HG03159 (cell line): ENCODE results near the gene SLC22A31.
"Not testable (repeated sequence)": the region's sequence is repeated elsewhere in the genome, so short reads cannot be mapped to it uniquely, and the experiment has no call there.

Source experiments
- ATAC-seq: cut with Tn5 transposase; IDR thresholded peaks from one replicate; pipeline ENCODE4 v1.9.1; 2021; ENCODE audit warnings: mild to moderate bottlenecking, moderate library complexity; ENCODE audit not compliant: unreplicated experiment

SLC22A31 gene

GRCh38 chr16:89167425-89167941, 32.9 kb downstream of the SLC22A31 start:
- ATAC-seq = no peak

- ATAC-seq = no peak
Observed at GRCh38 chr16:89166696-89167424, 33.5 kb downstream of the SLC22A31 start.

DNA sequence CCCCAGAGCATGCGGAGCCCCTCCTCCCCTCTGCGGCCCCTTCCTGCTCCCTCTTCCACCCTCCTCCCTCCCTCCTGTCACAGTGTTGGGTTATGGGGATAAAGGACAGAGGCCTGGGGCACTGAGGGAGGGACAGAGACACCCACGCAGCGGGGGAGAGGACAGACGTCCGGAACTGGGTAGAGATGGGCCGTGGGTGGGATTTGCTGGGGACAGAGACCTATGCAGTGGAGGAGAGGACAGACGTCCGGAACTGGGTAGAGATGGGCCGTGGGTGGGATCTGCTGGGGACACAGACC, 34.7 kb downstream of the SLC22A31 start:
- ATAC-seq = not testable (repeated sequence)

- no peak for ATAC-seq
Observed at GRCh38 chr16:89164847-89165680, 35.3 kb downstream of the SLC22A31 start.

DNA sequence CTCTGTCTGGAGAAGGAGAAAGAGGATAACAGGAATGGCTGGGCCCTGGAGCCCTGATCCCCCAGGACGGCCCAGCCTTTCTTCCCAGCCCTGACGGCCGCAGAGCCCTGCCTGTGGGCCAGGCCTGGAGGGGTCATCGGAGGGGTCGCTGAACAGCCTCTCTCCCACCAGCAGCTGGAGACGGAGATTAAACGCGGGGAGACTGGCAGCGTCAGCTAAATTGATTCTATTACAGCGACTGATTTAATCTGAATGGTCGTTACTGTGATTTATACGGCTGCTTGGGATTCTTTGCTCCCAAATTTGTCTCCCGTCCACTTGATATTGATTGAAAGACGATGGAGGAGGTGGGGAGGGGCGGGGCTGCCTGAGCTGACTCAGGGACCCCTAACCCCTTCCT, 35.9 kb downstream of the SLC22A31 start:
- ATAC-seq = no peak

DNA sequence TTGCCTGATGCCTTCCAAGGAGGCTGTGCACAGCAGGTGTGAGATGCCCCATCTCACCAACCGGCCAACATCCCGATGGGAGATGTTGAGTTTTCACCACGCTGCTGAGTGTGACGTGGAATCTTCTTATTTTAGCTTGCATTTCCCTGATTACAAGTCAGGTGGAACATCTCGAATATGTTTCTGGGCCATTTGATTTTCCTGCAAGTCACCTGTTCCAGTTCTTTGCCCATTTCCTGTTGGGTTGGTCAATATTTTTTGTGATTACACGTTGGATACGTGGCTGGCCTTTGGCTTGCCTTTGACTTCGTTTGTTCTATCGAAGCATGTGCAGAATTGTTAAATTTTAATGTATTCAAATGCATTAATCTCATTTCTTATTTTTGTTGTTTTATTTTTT, 37.0 kb downstream of the SLC22A31 start:
- no peak for ATAC-seq

- no peak for ATAC-seq
Observed at GRCh38 chr16:89161763-89162713, 38.3 kb downstream of the SLC22A31 start.

DNA sequence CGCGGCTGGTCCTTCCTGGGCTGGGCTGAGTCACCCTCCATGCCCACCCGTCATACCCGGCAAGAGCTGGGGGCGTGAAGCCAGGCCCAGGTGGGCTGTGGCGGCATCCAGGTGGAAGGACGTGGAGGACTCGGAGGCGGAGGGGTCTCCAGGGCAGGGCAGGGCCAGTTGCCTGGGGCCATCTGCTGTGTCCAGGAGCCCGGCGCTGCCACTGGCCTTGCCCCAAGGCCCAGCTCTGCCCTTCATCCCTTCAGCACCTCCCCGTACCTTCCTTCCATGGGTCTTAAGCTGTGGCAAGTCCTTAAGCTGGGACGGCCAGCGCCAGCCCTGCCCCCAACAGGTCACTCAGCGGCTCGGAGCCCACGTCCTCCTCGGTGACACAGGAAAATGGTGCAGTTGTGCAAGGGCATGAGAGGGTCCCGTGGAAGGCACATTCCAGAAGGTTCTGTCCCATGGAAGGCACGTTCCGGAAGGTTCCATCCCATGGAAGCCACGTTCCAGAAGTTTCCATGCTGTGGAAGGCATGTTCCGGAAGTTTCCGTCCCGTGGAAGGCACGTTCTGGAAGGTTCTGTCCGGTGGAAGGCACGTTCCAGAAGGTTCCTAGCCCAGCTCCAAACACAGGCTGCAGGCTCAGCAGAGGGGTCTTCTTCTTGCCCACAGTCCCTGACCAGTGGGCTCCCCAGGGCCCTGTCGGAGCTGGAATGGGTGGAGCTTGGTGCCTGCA, 39.2 kb downstream of the SLC22A31 start:
- ATAC-seq = no peak

DNA sequence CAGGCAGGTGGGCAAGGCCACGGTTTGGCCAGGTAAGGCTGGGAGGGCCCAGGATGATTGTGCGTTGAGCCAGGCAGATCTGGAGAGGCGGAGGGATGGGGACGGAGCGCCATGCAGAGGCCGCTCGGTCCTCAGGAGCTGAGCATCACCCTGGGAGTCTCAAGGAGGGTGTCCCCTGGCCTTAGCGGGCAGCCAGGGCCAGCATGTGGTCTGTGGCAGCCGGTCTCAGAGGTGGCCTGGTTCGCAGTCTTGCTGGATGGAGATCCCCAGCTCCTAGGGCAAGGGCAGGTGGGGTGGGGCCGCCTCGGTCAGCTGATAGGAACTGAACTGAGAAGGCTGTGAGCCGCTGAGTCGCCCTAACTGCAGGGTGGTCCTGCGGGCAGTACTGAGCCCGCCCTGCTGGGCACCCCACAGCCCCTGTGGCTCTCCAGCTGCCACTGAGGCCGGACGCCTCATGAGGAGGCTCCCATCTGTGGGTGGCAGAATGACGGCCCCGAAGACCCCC, 40.4 kb downstream of the SLC22A31 start:
- ATAC-seq = no peak

DNA sequence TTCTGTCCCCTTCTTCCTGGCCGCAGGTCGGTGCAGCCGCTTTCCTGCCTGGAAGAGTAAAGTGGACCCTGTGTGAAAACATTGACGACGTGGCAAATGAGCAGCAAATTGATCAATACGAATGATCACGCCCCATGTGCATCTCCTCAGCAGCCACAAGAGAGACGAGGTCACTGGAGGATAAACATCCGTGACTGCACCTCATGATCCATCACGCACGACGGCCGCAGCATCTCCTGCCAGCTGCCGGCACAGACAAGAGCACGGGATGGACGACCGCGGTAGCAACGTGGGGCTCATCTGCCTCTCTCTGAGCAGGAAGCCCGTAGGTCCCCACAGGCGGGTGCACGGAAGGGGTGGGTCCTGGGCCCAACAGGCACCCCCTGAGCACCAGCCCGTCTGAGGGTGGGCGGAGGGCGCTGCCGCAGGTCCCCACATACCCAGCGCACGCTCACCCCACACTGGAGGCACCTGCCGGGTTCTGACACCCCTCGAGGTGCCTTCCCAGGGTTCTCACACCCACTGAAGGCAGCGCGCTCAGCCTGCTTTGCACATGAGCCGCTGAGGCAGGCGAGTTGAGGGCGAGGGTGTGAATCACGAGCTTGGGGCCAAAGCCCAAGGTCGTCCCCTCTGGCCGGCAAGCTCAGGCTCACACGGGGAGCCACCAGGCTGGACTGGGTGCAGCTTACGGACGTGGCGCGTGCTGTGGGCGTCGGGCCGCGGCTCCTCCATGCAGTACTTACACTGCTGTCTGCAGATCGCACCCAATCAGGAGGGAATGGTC, 41.1 kb downstream of the SLC22A31 start:
- ATAC-seq = no peak

DNA sequence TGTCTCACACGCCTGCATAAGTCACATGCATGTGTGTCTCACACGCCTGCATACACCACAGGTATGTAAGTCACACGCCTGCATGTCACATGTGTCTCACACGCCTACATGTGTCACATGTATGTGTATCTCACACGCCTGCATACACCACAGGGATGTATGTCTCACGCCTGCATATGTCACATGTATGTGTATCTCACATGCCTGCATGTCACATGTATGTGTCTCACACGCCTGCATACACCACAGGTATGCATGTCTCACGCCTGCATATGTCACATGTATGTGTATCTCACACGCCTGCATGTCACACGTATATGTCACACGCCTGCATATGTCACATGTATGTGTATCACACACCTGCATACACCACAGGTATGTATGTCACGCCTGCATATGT, 42.6 kb downstream of the SLC22A31 start:
- ATAC-seq = no peak

DNA sequence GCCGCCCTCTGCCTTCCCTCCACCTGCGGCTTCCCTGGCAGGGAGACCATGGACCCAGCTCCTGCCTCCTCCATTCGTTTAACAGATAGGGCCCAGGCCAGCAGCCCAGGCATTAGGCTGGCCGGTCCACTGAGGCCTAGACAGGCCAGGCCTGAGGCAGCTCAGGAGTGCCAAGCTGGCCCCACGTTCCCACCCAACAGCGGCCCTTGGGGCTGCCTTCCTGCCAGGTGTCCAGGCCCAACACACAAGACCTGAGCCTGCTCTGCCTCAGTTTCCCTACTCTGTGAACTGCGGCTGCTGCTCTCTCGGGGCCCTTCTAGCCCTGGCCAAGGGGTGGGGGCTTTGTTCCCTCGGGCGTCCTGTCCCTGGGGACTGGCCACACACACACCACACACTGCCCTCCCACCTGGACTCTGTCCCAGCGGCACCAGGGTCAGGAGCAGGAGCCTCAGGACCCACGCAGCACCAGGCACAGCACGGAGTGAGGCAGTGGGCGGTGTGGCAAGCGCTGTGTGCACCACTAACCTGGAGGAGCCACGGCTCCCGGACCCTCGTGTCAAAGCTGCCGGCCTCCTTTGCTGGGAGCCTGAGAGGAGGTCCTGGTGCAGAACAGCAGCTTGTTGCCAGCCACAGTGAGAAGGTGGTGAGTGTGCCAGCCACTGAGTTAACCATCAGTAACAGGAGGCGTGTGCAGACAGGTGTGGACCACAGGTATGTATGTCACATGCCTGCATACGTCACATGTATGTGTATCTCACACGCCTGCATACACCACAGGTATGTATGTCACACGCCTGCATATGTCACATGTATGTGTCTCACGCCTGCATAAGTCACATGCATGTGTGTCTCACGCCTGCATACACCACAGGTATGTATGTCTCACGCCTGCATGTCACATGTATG, 43.3 kb downstream of the SLC22A31 start:
- no peak for ATAC-seq

- no peak for ATAC-seq
Observed at GRCh38 chr16:89155851-89156739, 44.2 kb downstream of the SLC22A31 start.

DNA sequence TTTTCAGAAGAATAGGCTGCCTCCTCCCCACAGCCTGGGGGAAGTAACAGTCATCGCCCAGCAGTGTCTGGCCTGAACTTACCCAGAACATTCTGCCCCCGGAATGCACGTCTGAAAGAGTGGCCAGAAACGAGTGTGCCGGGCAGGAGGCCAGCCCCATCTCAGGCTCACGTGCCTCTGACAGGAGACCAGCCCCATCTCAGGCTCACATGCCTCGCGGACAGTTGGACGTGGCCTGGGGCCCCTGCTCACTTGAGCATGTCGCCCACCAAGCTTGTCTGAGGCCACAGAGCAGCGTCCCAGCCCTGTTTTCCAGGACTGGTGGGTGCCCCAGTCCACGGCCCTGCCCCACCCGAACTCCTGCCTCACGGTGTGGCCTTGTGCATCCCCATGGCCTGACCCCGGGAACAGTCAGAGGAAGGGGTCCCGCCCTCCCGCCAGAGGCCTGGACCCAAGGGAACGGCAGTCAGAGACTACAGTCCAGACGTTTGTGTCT, 45.1 kb downstream of the SLC22A31 start:
- no peak for ATAC-seq

DNA sequence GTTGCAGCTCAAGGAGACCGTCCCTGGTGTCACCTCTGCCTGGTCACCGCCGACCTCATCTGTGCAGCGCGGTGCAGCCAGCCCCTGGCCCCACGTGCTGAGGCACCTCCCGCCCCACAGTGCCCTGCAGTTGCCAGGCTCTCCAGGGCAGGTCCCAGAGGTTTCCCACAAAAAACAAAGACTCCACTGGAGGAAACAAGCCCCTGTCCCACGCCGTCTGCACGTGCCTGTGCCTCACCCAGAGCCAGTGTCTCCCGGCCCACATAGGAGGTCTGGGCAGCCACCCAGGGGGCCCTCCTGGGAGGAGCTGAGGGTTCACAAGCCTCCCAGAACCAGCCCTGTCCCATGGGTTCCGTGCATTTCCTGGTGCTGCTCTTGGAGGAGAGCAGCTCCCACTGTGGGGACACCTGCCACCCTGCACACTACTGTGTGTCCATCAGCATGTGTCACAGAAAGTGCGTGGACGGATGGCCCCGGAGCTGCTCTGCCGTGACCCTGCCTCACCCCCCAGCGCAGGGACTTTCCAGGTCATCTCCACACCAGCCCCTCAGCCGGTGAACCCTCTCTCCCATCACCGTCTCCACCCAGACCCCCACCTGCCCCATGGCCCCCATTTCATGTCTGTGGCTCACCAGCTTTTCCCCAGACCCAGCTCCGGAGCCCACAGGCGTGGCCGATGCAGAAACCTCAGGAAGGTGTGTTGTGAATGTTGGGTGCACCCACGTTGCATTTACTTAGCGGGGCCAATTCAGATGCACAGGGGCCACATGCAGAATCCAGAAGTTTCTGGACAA, 45.8 kb downstream of the SLC22A31 start:
- no peak for ATAC-seq

DNA sequence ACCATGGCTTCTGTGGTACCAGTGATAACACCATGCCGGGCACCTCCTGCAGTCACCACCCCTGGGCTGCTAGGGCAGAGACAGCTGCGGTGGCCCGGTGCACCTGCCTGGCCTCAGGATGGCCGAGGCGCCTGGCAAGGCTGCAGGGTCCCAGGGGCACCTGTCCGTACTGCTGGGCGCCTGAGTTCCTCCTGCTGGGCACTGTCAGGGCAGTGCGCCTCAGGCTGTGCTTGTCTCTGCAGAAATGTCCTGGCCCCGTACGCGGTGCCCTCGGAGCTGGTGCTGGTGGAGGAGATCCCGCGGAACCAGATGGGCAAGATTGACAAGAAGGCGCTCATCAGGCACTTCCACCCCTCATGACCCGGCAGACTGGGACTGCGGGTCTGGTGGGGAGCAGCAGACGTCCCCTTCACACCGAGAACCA, 46.5 kb downstream of the SLC22A31 start:
- ATAC-seq = no peak
